NCI-H524 (cell line): ENCODE data around the gene HPS5.
"Not testable (repeated sequence)": the region's sequence is repeated elsewhere in the genome, so short reads cannot be mapped to it uniquely, and the experiment has no call there.

ENCODE experiments used
- DNase-seq, 2 experiments: peaks; one replicate each; lab custom pipeline; 2025; lab: John Stamatoyannopoulos, UW

Gene HPS5

GRCh38 chr11:18269252-18269651 lies 52.7 kb downstream of the HPS5 start:
- not testable (repeated sequence) for DNase-seq

- not testable (repeated sequence) for DNase-seq
Observed at GRCh38 chr11:18267335-18268133, 54.4 kb downstream of the HPS5 start.

GRCh38 chr11:18265949-18266348 lies 56.0 kb downstream of the HPS5 start, which contains the start of gene SAA1:
SAA1 (plus strand) TSS chr11:18266264; CDS start chr11:18266888, 624 bp downstream.
- DNase-seq: no peak

- DNase-seq: no peak
Observed at GRCh38 chr11:18264677-18265555, 57.0 kb downstream of the HPS5 start.

- no peak for DNase-seq
Observed at GRCh38 chr11:18264035-18264434, 57.9 kb downstream of the HPS5 start.

- DNase-seq: not testable (repeated sequence)
Observed at GRCh38 chr11:18262681-18263350, 59.1 kb downstream of the HPS5 start.

- no peak for DNase-seq
Observed at GRCh38 chr11:18261721-18262120, 60.2 kb downstream of the HPS5 start.

- DNase-seq: no peak
Observed at GRCh38 chr11:18259259-18259658, 62.7 kb downstream of the HPS5 start.

GRCh38 chr11:18254781-18255361 lies 67.1 kb downstream of the HPS5 start:
- DNase-seq: no peak

GRCh38 chr11:18253778-18254338 lies 68.1 kb downstream of the HPS5 start:
- DNase-seq: no peak

GRCh38 chr11:18253233-18253632 lies 68.7 kb downstream of the HPS5 start:
- DNase-seq: no peak

GRCh38 chr11:18248561-18248960 lies 73.4 kb downstream of the HPS5 start, which contains the start of gene SAA2:
SAA2 (minus strand) TSS chr11:18248668; CDS start chr11:18248011, 657 bp downstream.
- no peak for DNase-seq

GRCh38 chr11:18247191-18247581 lies 74.8 kb downstream of the HPS5 start:
- DNase-seq: not testable (repeated sequence)

- DNase-seq: not testable (repeated sequence)
Observed at GRCh38 chr11:18246379-18247190, 75.4 kb downstream of the HPS5 start.

- DNase-seq: no peak
Observed at GRCh38 chr11:18245396-18245795, 76.5 kb downstream of the HPS5 start.

- peak; percentile 3 to 56 for DNase-seq
Observed at GRCh38 chr11:18243783-18244362, 78.1 kb downstream of the HPS5 start.

- DNase-seq: no peak
Observed at GRCh38 chr11:18239655-18240054, 82.3 kb downstream of the HPS5 start.

- DNase-seq: no peak
Observed at GRCh38 chr11:18236664-18237356, 85.1 kb downstream of the HPS5 start, which contains the start of gene SAA4. SAA4 (minus strand) TSS chr11:18236802; CDS start chr11:18235926, 876 bp downstream.
